ENCODE data around the gene CHAF1A.
A peak's percentile ranks its signal among the peaks of the same experiment; 100 is the strongest.

The CHAF1A gene

GRCh38 chr19:4442819-4443146 is 40.3 kb downstream of the CHAF1A start:
- DNase-seq: no peak

GRCh38 chr19:4443188-4443587 is 40.7 kb downstream of the CHAF1A start:
- DNase-seq: no peak

GRCh38 chr19:4443966-4444764 is 41.7 kb downstream of the CHAF1A start:
- no peak for DNase-seq

GRCh38 chr19:4444765-4445741 is 42.6 kb downstream of the CHAF1A start:
- no peak for DNase-seq

- DNase-seq: no peak
Observed at GRCh38 chr19:4445963-4446703, 43.7 kb downstream of the CHAF1A start.

- DNase-seq: no peak
Observed at GRCh38 chr19:4446704-4447200, 44.3 kb downstream of the CHAF1A start.

GRCh38 chr19:4447327-4448146 is 45.1 kb downstream of the CHAF1A start:
- no peak for DNase-seq

- DNase-seq: no peak
Observed at GRCh38 chr19:4448147-4448985, 45.9 kb downstream of the CHAF1A start.

GRCh38 chr19:4449022-4449638 is 46.7 kb downstream of the CHAF1A start:
- DNase-seq: no peak

GRCh38 chr19:4449639-4450028 is 47.2 kb downstream of the CHAF1A start:
- DNase-seq: no peak

GRCh38 chr19:4452230-4452990 is 50.0 kb downstream of the CHAF1A start:
- no peak for DNase-seq

GRCh38 chr19:4453232-4454179 is 51.1 kb downstream of the CHAF1A start:
- DNase-seq: no peak

GRCh38 chr19:4454747-4455718 is 52.6 kb downstream of the CHAF1A start:
- DNase-seq: no peak

- DNase-seq: peak; percentile 17
Observed at GRCh38 chr19:4455719-4456475, 53.5 kb downstream of the CHAF1A start.

GRCh38 chr19:4456476-4456842 is 54.0 kb downstream of the CHAF1A start:
- DNase-seq: no peak

- DNase-seq: peak; percentile 17
Observed at GRCh38 chr19:4456843-4457653, 54.6 kb downstream of the CHAF1A start.
